ENCODE measurements around the gene CCDC158. TPM values are rescaled to one million over a fixed set of nuclear protein-coding genes. Genes with fewer than 3 reads are reported as not detected.
A peak's percentile ranks its signal among the peaks of the same experiment; 100 is the strongest.

Gene CCDC158
- total and polyA plus RNA-seq, 2 donors (not counting 3 experiments of a cell fraction or from before 2014, with no cell fraction given), result not detected

- Histone ChIP-seq H3K4me2 (ENCODE audit: insufficient read depth, low read length) (no peak overlapping the region), H3K36me3 (ENCODE audit: control insufficient read depth in 2 of 2, extremely low read depth in 1 of 2, insufficient read depth in 2 of 2, low read length in 2 of 2) (no peaks in the 10 kb centered on the region), H3K4me1 (ENCODE audit: control insufficient read depth, extremely low read depth, insufficient read depth, low read length) (no peaks in the 10 kb centered on the region), H3K9me3 (replicated peaks; ENCODE audit: control insufficient read depth, insufficient read depth, low read length) (no peaks in the 10 kb centered on the region), H2AFZ (ENCODE audit: low read depth, low read length) (no peak overlapping the region), H4K20me1 (replicated peaks; ENCODE audit: control insufficient read depth, extremely low read depth, insufficient read depth, low read length) (no peaks in the 10 kb centered on the region), H3K79me2 (ENCODE audit: control insufficient read depth, insufficient read depth, low read length) (no peaks in the 10 kb centered on the region), H3K27me3 (ENCODE audit: control insufficient read depth in 2 of 2, insufficient read depth in 2 of 2, low read length in 2 of 2) (peaks cover 47 to 70% of the 10 kb centered on the region in 2 experiments), H3K4me3 (replicated peaks in 1 of 3; ENCODE audit: insufficient read depth in 1 of 3, low read depth in 1 of 3, low read length in 3 of 3) (no peak overlapping the region), H3K27ac (ENCODE audit: insufficient read depth, low read depth, low read length) (no peak overlapping the region), H3K9me1 (replicated peaks; ENCODE audit: control insufficient read depth, extremely low read depth, insufficient read depth, low read length) (no peaks in the 10 kb centered on the region), H3K9ac (replicated peaks; ENCODE audit: extremely low read depth, insufficient read depth, low read length) (no peak overlapping the region)
- dilution Hi-C loops (cut with MboI; ENCODE audit: extremely low pct_ligation_motif_present, low sequenced_read_pairs), result no loop called here
- BruUV-seq (replicated peaks), result no TSS peak
- ChIA-PET POLR2A (no interaction called here), CTCF (interaction anchor here (0.8 to 12.2 kb wide), 8 partner anchors 9 to 923 kb away, joined by 3 to 392 read pairs (median 4); no protein-coding TSS in a partner anchor)
- FAIRE-seq (no peak), DNase-seq (ENCODE audit: low read depth, low spot score) (no peak)
- intact Hi-C loops (cut with micrococcal nuclease), result no loop called here
- TF ChIP-seq EZH2 (IDR thresholded peaks at IDR 0.05; ENCODE audit: borderline replicate concordance, low read depth, low read length, severe bottlenecking) (peak; percentile 14), FOS (IDR thresholded peaks at IDR 0.05; ENCODE audit: borderline replicate concordance, insufficient read depth, low read length) (no peak), GATA2 (IDR thresholded peaks at IDR 0.05; ENCODE audit: insufficient read depth, insufficient read length, low read depth, low read length) (no peak), CTCF (IDR thresholded peaks at IDR 0.05; ENCODE audit: extremely low read depth in 1 of 2, insufficient read depth in 1 of 2, low read depth in 1 of 2, low read length in 2 of 2) (no peak)
These were observed 14.8 kb upstream of the CCDC158 start for GRCh38 chr4:76435528-76436319.

Measured in endothelial cell of umbilical vein (primary cell).